GM19238 (cell line): ENCODE measurements around the gene CDR2L.
"Not testable (repeated sequence)": the region's sequence is repeated elsewhere in the genome, so short reads cannot be mapped to it uniquely, and the experiment has no call there.

Experiments
- DNase-seq: peaks from one replicate; pipeline ENCODE4 v3.0.0; 2011; ENCODE audit warnings: low spot score; ENCODE audit not compliant: insufficient read length

The CDR2L gene

DNA sequence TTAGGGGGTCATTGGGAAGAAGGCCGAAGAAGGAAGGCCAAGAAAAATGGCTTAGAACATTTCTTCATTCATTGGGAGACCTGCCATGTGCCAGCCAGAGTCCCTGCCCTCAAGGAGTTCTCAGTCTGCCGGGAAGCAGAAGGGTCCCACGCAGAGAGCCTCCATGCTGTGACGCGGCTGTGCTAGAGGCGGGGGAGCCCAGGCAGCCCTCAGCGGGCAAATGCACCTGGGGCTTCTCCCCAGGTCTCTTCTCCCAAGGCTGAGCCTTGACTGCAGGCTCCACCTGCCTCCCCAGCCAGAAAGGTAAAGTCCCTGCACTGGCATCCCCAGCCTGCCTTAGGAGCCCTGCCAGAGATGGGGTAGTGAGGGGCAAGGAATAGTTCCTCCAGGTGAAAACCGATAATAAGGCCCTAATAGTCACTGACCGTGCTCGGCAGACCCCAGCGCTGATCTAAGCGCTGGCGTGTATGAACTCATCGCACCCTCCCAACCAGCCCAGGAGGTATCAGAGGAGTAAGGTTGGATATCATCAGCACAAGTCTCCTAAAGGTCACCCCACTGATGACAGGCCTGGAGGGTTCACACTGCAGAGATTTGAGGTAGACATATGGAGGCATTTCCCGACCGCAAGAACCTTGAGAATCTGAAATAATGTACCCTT is 6.0 kb upstream of the CDR2L start:
- no peak for DNase-seq

- DNase-seq: peak; percentile 67
Measured at GRCh38 chr17:74981979-74982662, 5.3 kb upstream of the CDR2L start.

DNA sequence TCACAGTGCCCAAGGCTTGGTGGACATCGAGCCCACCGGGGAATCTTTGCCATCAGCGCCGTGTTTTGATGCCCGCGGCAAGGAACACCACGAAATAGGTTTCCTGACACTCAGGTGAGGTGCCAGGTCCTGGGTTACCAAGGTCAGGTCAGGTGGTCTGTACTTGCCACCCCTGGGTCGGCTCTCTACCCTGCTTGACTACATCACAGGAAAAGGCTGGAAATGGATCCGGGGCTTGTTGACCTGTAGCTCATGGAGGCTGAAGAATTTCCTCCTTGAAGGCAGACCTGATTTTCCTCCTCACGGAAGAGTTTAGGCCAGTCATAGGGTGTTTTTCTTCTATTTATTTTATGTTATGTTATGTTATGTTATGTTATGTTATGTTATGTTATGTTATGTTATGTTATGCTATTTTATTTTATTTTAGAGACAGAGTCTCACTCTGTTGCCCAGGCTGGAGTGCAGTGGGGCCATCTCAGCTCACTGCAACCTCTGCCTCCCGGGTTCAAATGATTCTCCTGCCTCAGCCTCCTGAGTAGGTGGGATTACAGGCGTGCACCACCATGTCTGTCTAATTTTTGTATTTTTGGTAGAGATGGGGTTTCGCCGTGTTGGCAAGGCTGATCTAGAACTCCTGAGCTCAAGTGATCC is 4.6 kb upstream of the CDR2L start:
- DNase-seq: not testable (repeated sequence)

- DNase-seq: no peak
Measured at GRCh38 chr17:74986206-74986576, 1.2 kb upstream of the CDR2L start.

DNA sequence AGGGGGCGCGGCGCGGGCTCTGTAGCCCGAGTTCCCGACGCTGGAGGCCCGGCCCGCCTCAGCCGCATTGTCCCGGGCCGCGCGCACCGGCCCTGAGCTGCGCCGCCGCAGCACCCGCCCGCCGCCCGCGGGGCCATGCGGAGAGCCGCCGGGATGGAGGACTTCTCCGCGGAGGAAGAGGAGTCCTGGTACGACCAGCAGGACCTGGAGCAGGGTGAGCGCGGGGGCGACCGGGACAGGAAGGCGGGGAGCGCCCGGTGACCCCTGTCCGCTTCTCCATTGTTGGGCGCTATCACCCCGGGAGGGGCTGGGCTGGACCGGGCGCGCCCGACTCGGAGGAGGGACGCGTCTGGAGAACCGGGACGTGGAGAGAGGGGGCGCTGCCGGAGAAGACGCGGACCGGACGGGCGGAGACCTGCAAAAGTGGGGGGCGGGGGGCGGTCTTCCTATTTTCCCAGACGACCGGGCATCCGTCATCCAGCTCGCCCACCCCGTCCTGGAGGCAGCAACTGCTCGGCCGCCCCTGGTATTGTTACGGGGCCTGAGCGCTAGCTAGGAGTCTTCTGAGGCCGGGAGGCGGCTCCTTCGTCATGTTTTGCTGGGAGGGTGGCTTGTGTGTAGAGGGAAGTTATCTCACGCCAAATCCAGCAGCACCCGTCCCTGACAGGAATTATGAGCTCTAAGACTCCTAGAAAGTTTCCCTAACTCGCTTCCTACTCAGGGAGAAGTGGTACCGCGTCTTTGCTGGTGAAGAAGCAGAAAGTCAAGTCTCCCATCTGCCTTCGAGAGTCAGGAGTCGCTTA is 678 bp downstream of the CDR2L start:
- DNase-seq: no peak

DNA sequence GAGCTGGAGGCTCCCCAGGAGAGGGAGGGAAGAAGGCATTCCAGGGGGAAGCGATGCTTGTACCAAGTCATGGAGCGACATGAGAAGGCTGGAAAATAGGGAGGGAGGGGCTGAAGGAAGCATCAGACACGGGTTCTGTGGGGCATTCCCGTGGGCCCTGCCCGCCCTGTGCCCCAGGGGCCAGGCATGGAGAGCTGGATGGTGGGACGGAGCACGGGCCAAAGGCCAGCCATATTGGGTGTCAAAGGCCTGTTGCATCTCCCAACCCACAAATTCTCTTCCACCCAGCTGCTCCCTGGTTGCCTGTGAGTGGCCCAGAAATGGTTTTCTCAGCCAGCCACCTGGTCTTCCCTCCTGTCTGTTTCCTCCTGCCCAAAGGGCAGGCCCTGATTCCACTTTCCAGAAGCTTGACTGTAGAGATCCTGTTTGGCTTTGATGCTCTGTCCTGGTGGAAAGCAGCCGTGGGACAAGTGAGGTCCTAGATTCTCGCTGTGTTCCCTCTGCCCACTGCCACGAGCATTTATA is 3.2 kb downstream of the CDR2L start:
- no peak for DNase-seq

- no peak for DNase-seq
Measured at GRCh38 chr17:74992223-74992622, 4.8 kb downstream of the CDR2L start.

GRCh38 chr17:74994440-74994839 is 7.0 kb downstream of the CDR2L start:
- DNase-seq: no peak

GRCh38 chr17:74995847-74996246 is 8.4 kb downstream of the CDR2L start:
- DNase-seq: no peak

DNA sequence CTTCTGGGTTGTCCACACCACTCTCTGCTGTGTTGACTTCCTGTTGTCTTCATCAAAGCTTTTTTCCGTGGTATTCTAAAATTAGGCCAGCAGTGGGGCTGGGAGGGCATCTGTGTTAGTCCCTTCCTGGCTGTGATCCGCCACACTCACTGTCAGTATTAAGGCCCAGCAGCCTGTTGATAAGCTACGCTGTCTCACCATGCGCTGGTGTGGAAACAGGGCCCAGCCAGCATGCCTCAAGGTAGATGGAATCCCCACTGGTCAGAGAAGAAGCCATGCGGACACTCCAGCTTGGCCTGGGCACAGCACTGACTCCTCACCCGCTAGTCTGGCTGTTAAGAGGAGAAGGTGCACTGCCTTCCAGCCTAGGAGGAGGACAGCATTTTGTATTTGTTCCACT is 11.4 kb downstream of the CDR2L start:
- DNase-seq: no peak

- no peak for DNase-seq
Measured at GRCh38 chr17:74999523-74999922, 12.1 kb downstream of the CDR2L start.

- no peak for DNase-seq
Measured at GRCh38 chr17:75001915-75002843, 14.7 kb downstream of the CDR2L start.

- DNase-seq: no peak
Measured at GRCh38 chr17:75003070-75003956, 15.9 kb downstream of the CDR2L start.

DNA sequence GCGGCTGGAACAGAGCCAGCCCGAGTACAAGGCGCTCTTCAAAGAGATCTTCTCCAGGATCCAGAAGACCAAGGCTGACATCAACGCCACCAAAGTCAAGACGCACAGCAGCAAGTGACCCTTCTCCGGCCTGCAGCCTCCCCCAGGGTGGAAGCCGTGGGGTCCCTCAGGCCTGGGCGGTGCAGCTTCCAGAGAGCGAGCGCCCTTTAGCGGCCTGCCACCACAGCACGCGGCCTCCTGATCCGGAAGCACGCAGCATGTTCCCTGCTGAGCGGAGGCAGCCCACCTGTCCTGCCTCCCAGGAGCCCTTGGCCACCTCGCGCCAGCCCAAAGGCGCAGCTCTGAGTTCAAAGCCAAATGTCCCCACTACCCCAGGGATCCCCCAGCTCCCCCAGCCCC is 16.5 kb downstream of the CDR2L start:
- no peak for DNase-seq

- DNase-seq: no peak
Measured at GRCh38 chr17:75004371-75004770, 16.9 kb downstream of the CDR2L start.

GRCh38 chr17:75005291-75005690 is 17.9 kb downstream of the CDR2L start:
- no peak for DNase-seq

GRCh38 chr17:75006084-75006483 is 18.7 kb downstream of the CDR2L start:
- not testable (repeated sequence) for DNase-seq

- no peak for DNase-seq
Measured at GRCh38 chr17:75006653-75007052, 19.2 kb downstream of the CDR2L start.

GRCh38 chr17:75008373-75008772 is 20.9 kb downstream of the CDR2L start:
- DNase-seq: no peak
